SKM-1 treated with dmso at 0.1 percent for 144 hours (cell line): ENCODE results near the gene PER1.

Experiments
- DNase-seq: peaks from one replicate; lab custom pipeline; 2025; ENCODE audit not compliant: unreplicated experiment; lab: John Stamatoyannopoulos, UW

PER1 gene

GRCh38 chr17:8095361-8095760 is 56.8 kb downstream of the PER1 start:
- DNase-seq = no peak

DNA sequence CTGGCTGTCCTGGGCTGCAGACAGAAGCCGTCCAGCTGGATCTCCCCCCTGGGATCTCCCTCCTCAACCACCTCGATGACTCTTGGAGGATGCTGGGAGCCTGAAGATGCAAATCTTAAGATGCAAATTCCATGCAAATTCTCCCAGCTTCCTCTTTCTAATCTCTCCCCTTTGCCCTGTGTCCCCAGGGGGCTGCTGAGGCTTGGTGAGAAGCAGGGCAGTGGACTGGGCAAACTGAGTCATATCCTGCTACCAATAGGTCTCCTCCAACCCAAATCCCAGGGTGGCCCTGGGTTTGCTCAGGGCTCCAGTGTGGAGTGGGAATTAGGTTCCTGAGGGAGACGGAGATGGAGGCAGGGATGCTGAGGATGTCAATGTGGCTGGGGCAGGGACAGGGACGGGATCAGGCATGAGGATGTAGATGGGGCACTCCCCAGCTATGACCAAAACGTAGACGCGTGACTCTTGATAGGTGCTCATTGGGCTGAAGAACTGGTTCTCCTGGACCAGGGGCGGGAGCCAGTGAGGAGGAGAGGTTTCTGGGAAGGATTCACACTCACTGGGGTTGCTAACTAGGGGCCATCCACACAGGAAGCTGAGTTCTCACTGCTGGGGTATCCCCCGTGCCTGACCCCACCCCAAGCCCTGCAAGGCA is 61.0 kb downstream of the PER1 start:
- DNase-seq = no peak
